ENCODE measurements around the gene SORCS3. TPM values are rescaled to one million over a fixed set of nuclear protein-coding genes. Genes with fewer than 3 reads are reported as not detected.

The SORCS3 gene
- total and polyA plus RNA-seq, 11 donors, result 0.03 to 0.19 (median 0.05) TPM; not detected in 8

DNA sequence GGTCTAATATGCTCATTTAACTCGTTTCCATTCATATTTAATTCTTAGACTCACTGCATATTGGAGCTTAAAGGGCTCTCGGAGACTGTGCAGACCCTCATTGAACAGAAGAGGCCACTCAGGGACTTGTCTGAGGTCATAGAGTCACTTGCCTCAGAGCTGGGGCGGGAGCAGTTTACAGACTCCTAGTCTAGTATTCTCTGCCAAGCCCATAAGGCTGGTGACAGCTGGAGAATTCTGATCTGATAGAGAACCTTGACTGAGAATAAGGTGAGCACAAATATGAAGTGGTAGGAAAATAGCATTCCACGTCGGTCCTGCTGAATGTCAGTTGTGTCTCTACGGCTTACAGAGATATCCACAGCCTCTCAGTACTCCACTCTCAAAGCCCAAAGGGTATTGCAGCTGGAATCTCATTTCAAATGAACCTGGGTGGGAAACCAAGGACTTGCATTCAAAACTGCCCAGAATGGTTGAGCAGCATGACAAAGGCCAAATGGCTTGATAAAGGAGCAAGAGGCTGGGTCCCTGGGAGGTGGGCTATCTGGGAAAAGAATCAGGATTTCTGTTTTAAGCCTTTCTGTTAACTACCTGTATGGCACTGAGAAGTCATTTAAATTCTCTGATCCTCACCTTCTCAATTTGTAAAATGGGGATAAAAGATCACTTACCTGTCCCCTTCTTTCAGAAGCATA lies 283.2 kb downstream of the SORCS3 start:
- Histone ChIP-seq H3K4me3 (no peak overlapping the region), H3K27ac (no peak overlapping the region), H3K36me3 (no peaks in the 10 kb centered on the region), H3K27me3 (peaks cover 0 to 13% (median 0%) of the 10 kb centered on the region in 9 donors), H3K4me1 (no peaks in the 10 kb centered on the region), H3K9me3 (no peaks in the 10 kb centered on the region)
- DNase-seq (no peak), ATAC-seq (no peak)
- intact Hi-C loops (cut with DNase I), result loop anchor here in 5 of 10 donors (2.0 to 10.0 kb wide), 7 partner anchors 267 to 519 kb away; partner anchors contain the start of gene SORCS3 (in 2 of the 5)
- TF ChIP-seq, protein P1, sequence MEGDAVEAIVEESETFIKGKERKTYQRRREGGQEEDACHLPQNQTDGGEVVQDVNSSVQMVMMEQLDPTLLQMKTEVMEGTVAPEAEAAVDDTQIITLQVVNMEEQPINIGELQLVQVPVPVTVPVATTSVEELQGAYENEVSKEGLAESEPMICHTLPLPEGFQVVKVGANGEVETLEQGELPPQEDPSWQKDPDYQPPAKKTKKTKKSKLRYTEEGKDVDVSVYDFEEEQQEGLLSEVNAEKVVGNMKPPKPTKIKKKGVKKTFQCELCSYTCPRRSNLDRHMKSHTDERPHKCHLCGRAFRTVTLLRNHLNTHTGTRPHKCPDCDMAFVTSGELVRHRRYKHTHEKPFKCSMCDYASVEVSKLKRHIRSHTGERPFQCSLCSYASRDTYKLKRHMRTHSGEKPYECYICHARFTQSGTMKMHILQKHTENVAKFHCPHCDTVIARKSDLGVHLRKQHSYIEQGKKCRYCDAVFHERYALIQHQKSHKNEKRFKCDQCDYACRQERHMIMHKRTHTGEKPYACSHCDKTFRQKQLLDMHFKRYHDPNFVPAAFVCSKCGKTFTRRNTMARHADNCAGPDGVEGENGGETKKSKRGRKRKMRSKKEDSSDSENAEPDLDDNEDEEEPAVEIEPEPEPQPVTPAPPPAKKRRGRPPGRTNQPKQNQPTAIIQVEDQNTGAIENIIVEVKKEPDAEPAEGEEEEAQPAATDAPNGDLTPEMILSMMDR (IDR thresholded peaks at IDR 0.05), result no peak
- WGBS, 4 donors, result 35 to 49% (median 42%) methylated on average over 6 of the region's 6 CpGs

DNA sequence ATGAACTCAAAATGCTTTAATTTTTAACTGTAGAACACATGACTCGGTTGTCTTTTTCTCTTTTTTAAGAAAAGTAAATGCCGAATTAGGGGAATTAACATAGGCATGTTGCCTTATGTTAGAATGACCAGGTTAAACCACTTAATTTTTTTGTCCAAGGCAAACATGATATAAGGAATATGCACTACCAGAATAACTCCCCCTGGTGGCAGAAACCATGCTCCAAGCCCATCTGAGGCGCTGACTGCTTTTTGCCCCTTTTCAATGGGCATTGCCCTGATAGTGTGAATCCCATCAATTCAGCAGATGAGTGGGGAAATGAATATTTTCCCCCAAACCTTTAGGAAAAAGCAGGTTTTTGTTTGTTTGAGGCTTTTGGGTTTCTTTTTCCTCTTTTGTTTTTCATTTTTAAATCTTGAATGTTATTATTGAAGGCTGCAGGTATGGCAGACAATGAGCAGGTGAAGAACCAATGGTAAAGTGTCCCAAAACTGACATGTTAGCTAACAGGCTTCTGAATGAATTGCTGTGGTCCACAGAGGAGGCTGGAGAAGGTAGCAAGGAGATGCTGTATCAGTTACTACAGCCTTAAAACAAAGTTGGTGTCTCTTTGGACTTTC lies 284.3 kb downstream of the SORCS3 start:
- no peak for ATAC-seq
- peaks cover 0 to 5% (median 0%) of the 10 kb centered on the region in 12 donors for H3K9me3 ChIP-seq
- H3K4me3 ChIP-seq, result no peak overlapping the region
- 36 to 45% (median 40%) methylated on average over 3 of the region's 3 CpGs for whole genome bisulfite sequencing, 4 donors
- H3K4me1 ChIP-seq, result no peaks in the 10 kb centered on the region
- no peak for TF ChIP-seq POLR2A (IDR thresholded peaks at IDR 0.05)
- TF ChIP-seq, protein P1 (IDR thresholded peaks at IDR 0.05), result peak; percentile 44 to 71 (median 58)
- peak in 2 of 5 donors; percentile 14 to 29 for DNase-seq
- H3K27me3 ChIP-seq, result peaks cover 0 to 13% (median 0%) of the 10 kb centered on the region in 9 donors
- no peak overlapping the region for H3K27ac ChIP-seq
- H3K36me3 ChIP-seq, result no peaks in the 10 kb centered on the region
- intact Hi-C loops (cut with DNase I), result loop anchor here in 7 of 10 donors (2.0 to 10.0 kb wide), 7 partner anchors 273 to 521 kb away; partner anchors contain the start of gene SORCS3 (in 2 of the 7)

DNA sequence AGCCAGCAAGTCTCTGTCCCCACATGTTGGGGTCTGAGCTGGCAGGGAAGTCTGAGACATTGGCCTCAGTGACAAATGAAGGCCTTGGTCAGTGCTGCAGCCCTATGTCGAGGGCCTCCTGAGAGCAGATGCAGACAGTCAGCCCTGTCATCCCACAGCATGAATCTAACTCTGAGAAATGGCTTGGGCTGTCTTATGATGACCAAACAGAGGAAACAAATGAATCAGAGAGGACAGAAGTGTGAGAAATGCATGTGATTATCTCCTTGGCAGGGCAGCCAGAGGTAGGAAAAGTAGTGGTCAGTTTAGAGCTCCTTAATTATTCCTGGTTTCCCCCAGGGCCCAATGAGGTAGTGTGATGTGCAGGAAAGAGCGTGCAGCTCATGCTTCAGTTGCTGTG lies 287.6 kb downstream of the SORCS3 start:
- Histone ChIP-seq H3K4me1 (no peaks in the 10 kb centered on the region), H3K27me3 (peaks cover 0 to 13% (median 0%) of the 10 kb centered on the region in 9 donors), H3K36me3 (no peaks in the 10 kb centered on the region), H3K4me3 (no peak overlapping the region), H3K9me3 (peaks cover 0 to 5% (median 0%) of the 10 kb centered on the region in 12 donors), H3K27ac (no peak overlapping the region)
- WGBS, 4 donors, result 71 to 84% (median 77%) methylated on average over 2 of the region's 2 CpGs
- no peak for DNase-seq
- intact Hi-C loops (cut with DNase I), result loop anchor here in 7 of 10 donors (5.0 to 10.0 kb wide), 5 partner anchors 276 to 524 kb away; partner anchors contain the start of gene SORCS3 (in 2 of the 7)
- TF ChIP-seq, protein P1 (IDR thresholded peaks at IDR 0.05), result no peak
- ATAC-seq, result no peak

DNA sequence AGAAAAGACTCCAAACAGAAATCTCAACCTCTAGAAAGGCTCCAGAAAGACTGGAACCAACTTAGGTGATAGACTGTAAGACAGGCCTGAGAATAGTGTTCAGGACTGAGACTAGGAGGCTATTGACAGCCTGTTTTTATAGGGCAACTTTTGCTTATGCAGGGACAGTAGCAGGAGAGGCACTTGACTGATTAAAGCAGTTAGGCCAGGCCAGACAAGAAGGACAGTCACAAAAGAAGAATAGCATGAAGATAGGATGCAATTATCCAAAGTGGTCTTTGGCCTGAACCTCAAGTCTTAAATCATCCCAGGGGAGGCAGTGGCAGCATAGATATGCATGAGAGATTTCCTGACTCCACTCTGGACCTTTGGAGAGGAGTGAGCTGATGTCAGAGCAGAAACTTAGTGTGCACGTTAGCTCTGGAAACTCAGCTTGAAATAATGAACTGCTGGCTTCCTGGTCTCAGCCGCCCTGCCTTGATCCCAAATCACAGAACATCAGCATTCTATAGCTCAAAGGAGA lies 290.6 kb downstream of the SORCS3 start:
- DNase-seq (no peak), ATAC-seq (no peak)
- no peaks in the 10 kb centered on the region for H3K4me1 ChIP-seq
- H3K27me3 ChIP-seq, result peaks cover 0 to 11% (median 0%) of the 10 kb centered on the region in 9 donors
- intact Hi-C loops (cut with DNase I), result no loop called here
- H3K9me3 ChIP-seq, result peaks cover 0 to 5% (median 0%) of the 10 kb centered on the region in 12 donors
- no peak overlapping the region for H3K27ac ChIP-seq
- WGBS, 4 donors, result 61 to 74% (median 68%) methylated on average over 2 of the region's 2 CpGs
- TF ChIP-seq POLR2A (IDR thresholded peaks at IDR 0.05), result no peak
- H3K4me3 ChIP-seq, result no peak overlapping the region
- no peaks in the 10 kb centered on the region for H3K36me3 ChIP-seq
